ENCODE data around the gene GPR61. TPM values are rescaled to one million over a fixed set of nuclear protein-coding genes. Genes with fewer than 3 reads are reported as not detected.

The GPR61 gene
- total RNA-seq, 1 experiment from 2014 or later, result 0.48 TPM

- H3K4me3 Mint-ChIP-seq, result no peak overlapping the region
- TF ChIP-seq, protein P1, sequence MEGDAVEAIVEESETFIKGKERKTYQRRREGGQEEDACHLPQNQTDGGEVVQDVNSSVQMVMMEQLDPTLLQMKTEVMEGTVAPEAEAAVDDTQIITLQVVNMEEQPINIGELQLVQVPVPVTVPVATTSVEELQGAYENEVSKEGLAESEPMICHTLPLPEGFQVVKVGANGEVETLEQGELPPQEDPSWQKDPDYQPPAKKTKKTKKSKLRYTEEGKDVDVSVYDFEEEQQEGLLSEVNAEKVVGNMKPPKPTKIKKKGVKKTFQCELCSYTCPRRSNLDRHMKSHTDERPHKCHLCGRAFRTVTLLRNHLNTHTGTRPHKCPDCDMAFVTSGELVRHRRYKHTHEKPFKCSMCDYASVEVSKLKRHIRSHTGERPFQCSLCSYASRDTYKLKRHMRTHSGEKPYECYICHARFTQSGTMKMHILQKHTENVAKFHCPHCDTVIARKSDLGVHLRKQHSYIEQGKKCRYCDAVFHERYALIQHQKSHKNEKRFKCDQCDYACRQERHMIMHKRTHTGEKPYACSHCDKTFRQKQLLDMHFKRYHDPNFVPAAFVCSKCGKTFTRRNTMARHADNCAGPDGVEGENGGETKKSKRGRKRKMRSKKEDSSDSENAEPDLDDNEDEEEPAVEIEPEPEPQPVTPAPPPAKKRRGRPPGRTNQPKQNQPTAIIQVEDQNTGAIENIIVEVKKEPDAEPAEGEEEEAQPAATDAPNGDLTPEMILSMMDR (conservative IDR thresholded peaks at IDR 0.05), result no peak
- Histone ChIP-seq H3K18ac (ENCODE audit: insufficient read length, low read depth, low read length) (no peak overlapping the region), H2BK15ac (ENCODE audit: low read depth, low read length) (no peak overlapping the region), H3K27ac (ENCODE audit: insufficient read length, low read depth, low read length) (no peak overlapping the region), H2BK12ac (ENCODE audit: insufficient read length, low read depth, low read length) (no peak overlapping the region), H3K79me1 (ENCODE audit: insufficient read depth, low read depth, low read length, poor library complexity, severe bottlenecking) (no peaks in the 10 kb centered on the region), H3T11ph (ENCODE audit: low read length) (no peak overlapping the region), H3K4me1 (ENCODE audit: insufficient read depth, low read length) (no peaks in the 10 kb centered on the region; the same call in 1 of the 2 replicates), H3K56ac (ENCODE audit: insufficient read length, low read depth, low read length) (no peak overlapping the region), H2AK5ac (ENCODE audit: insufficient read length, low read length) (no peak overlapping the region), H2BK120ac (ENCODE audit: low read depth, low read length, poor library complexity, severe bottlenecking) (no peak overlapping the region), H3K9me3 (ENCODE audit: control insufficient read depth, low read depth, low read length) (no peaks in the 10 kb centered on the region), H2BK20ac (ENCODE audit: low read depth, low read length, poor library complexity, severe bottlenecking) (no peak overlapping the region), H4K91ac (ENCODE audit: insufficient read length, low read depth, low read length) (no peak overlapping the region), H3K23me2 (ENCODE audit: insufficient read length, low read depth, low read length, poor library complexity, severe bottlenecking) (no peaks in the 10 kb centered on the region), H2AFZ (ENCODE audit: low read length) (no peak overlapping the region), H3K79me2 (ENCODE audit: insufficient read depth, low read length) (no peaks in the 10 kb centered on the region), H2BK5ac (ENCODE audit: insufficient read length, low read length) (no peak overlapping the region), H3K9ac (ENCODE audit: extremely low read depth, insufficient read length, low read length) (no peak overlapping the region), H3K27me3 (ENCODE audit: insufficient read depth, low read length) (no peaks in the 10 kb centered on the region), H4K20me1 (ENCODE audit: control insufficient read depth, insufficient read depth, insufficient read length) (no peaks in the 10 kb centered on the region), H4K5ac (ENCODE audit: insufficient read length, low read depth, low read length) (no peak overlapping the region), H3K14ac (ENCODE audit: insufficient read depth, low read length) (no peak overlapping the region), H3K4ac (ENCODE audit: low read depth, low read length) (no peak overlapping the region), H4K8ac (replicated peaks; ENCODE audit: insufficient read length, low read depth, low read length) (no peak overlapping the region), H3K23ac (ENCODE audit: insufficient read length, low read depth, low read length) (no peak overlapping the region), H3K4me2 (ENCODE audit: insufficient read depth, insufficient read length, low read length) (no peak overlapping the region)
- peaks cover 2% of the 10 kb centered on the region for H3K27me3 Mint-ChIP-seq (ENCODE audit: low read depth)
- WGBS (ENCODE audit: extremely low coverage, insufficient read length, low lambda C conversion rate), result no CpG with 5 or more reads among the region's 9 CpGs
- no peaks in the 10 kb centered on the region; a peak in 1 of 5 replicates for H3K9me3 Mint-ChIP-seq
- peak overlapping the region in 1 of 3 experiments; percentile 29; a peak in 1 of 7 replicates for H3K27ac Mint-ChIP-seq
- no peaks in the 10 kb centered on the region; a peak in 1 of 7 replicates for H3K36me3 Mint-ChIP-seq (ENCODE audit: insufficient read depth in 1 of 3, low read depth in 3 of 3)
- peaks cover 6 to 21% of the 10 kb centered on the region in 2 experiments for H3K4me1 Mint-ChIP-seq
- no peak for DNase-seq
Observed at GRCh38 chr1:109538827-109539555, 681 bp upstream of the GPR61 start.
